ENCODE data around the gene BCL7B. TPM values are rescaled to one million over a fixed set of nuclear protein-coding genes. Genes with fewer than 3 reads are reported as not detected.

Gene BCL7B
- total and polyA plus RNA-seq, 2 of the 4 experiments (the other 2 are of a cell fraction), result 7.2 to 51.3 TPM

DNA sequence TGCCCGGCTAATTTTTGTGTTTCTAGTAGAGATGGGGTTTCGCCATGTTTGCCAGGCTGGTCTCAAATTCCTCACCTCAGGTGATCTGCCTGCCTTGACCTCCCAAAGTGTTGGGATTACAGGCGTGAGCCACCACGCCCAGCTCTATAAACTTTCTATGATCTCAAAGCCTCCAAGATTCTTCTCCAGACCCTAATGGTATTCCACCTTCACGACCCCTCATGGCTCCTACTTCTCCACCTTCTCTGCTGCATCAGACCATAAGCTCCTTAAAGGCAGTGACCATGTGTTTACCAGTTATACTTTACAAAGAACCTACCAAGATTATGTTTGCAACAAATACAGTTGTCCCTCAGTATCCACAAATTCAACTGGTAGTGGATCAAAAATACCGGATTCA lies 25.3 kb downstream of the BCL7B start:
- no peak overlapping the region for H2AFZ ChIP-seq (replicated peaks; ENCODE audit: low read length, poor library complexity)
- H3K36me3 ChIP-seq (ENCODE audit: control insufficient read depth, insufficient read depth, low read length), result peaks cover 20% of the 10 kb centered on the region
- no peak overlapping the region for H2AK5ac ChIP-seq (ENCODE audit: low read depth, low read length)
- no peak overlapping the region for H3K4me3 ChIP-seq (ENCODE audit: insufficient read depth, low read depth, low read length)
- 100% methylated on average over 2 of the region's 6 CpGs; no CpG with 5 or more reads in 1 of the 2 experiments for WGBS, 2 experiments (ENCODE audit: extremely low coverage in 2 of 2, insufficient read length in 1 of 2)
- no peaks in the 10 kb centered on the region for H3K27me3 ChIP-seq (ENCODE audit: control insufficient read depth, insufficient read depth, low read length)
- ChIA-PET CTCF (no interaction called here), POLR2A (ENCODE audit: unreplicated experiment) (no interaction called here)
- H3K9ac ChIP-seq (ENCODE audit: low read depth, low read length), result no peak overlapping the region
- ATAC-seq (ENCODE audit: low read depth), result no peak
- H3K4me1 ChIP-seq (ENCODE audit: control insufficient read depth, insufficient read depth, low read length), result no peaks in the 10 kb centered on the region
- no peak overlapping the region for H2AK9ac ChIP-seq (replicated peaks; ENCODE audit: low read depth, low read length, poor library complexity)
- H3K23ac ChIP-seq (ENCODE audit: low read depth, low read length), result no peak overlapping the region
- H2BK5ac ChIP-seq (ENCODE audit: low read depth, low read length, poor library complexity, severe bottlenecking), result no peak overlapping the region
- intact Hi-C loops (cut with micrococcal nuclease) (no loop called here), in situ Hi-C loops (cut with MboI; ENCODE audit: low sequenced_read_pairs) (no loop called here), dilution Hi-C loops (cut with HindIII; ENCODE audit: low sequenced_read_pairs, unreplicated experiment) (no loop called here)
- H3K9me3 ChIP-seq (ENCODE audit: control insufficient read depth, insufficient read depth, low read length), result no peaks in the 10 kb centered on the region
- no peak overlapping the region for H4K5ac ChIP-seq (ENCODE audit: low read depth, low read length)
- H3K27ac ChIP-seq (ENCODE audit: insufficient read depth, low read length), result no peak overlapping the region
- H4K8ac ChIP-seq (ENCODE audit: low read depth in 2 of 2, low read length in 2 of 2), result no peak overlapping the region
- H3K14ac ChIP-seq (replicated peaks; ENCODE audit: low read depth, low read length), result no peak overlapping the region
- TF ChIP-seq MAFK (IDR thresholded peaks at IDR 0.05; ENCODE audit: low read depth, low read length) (no peak), POLR2A (IDR thresholded peaks at IDR 0.05; ENCODE audit: low read depth, low read length) (no peak), CHD1 (IDR thresholded peaks at IDR 0.05; ENCODE audit: low read depth, low read length) (no peak), BHLHE40 (IDR thresholded peaks at IDR 0.05; ENCODE audit: low read depth, low read length) (no peak), CTCF (conservative IDR thresholded peaks at IDR 0.05; ENCODE audit: low read depth, low read length) (no peak), MXI1 (IDR thresholded peaks at IDR 0.05; ENCODE audit: borderline replicate concordance, low read depth, low read length) (no peak), FOS (IDR thresholded peaks at IDR 0.05; ENCODE audit: low read depth, low read length) (no peak), MAZ (IDR thresholded peaks at IDR 0.05; ENCODE audit: borderline replicate concordance, low read depth, low read length) (no peak), RFX5 (IDR thresholded peaks at IDR 0.05; ENCODE audit: low read depth, low read length) (no peak), SMC3 (IDR thresholded peaks at IDR 0.05; ENCODE audit: low read depth, low read length) (no peak), CEBPB (IDR thresholded peaks at IDR 0.05; ENCODE audit: low read depth, low read length) (no peak), RCOR1 (IDR thresholded peaks at IDR 0.05; ENCODE audit: insufficient replicate concordance, low read length) (no peak), RAD21 (IDR thresholded peaks at IDR 0.05; ENCODE audit: low read length) (no peak), NFE2L2 (IDR thresholded peaks at IDR 0.05; ENCODE audit: low read depth, low read length) (no peak)
- TF ChIP-seq, protein P1, sequence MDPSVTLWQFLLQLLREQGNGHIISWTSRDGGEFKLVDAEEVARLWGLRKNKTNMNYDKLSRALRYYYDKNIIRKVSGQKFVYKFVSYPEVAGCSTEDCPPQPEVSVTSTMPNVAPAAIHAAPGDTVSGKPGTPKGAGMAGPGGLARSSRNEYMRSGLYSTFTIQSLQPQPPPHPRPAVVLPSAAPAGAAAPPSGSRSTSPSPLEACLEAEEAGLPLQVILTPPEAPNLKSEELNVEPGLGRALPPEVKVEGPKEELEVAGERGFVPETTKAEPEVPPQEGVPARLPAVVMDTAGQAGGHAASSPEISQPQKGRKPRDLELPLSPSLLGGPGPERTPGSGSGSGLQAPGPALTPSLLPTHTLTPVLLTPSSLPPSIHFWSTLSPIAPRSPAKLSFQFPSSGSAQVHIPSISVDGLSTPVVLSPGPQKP (IDR thresholded peaks at IDR 0.05; ENCODE audit: borderline replicate concordance, low read depth, low read length), result no peak
- TF ChIP-seq, protein P2, sequence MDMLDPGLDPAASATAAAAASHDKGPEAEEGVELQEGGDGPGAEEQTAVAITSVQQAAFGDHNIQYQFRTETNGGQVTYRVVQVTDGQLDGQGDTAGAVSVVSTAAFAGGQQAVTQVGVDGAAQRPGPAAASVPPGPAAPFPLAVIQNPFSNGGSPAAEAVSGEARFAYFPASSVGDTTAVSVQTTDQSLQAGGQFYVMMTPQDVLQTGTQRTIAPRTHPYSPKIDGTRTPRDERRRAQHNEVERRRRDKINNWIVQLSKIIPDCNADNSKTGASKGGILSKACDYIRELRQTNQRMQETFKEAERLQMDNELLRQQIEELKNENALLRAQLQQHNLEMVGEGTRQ (IDR thresholded peaks at IDR 0.05; ENCODE audit: low read depth, low read length), result no peak
- H4K91ac ChIP-seq (ENCODE audit: insufficient read depth, low read depth, low read length), result no peak overlapping the region
- no peak overlapping the region for H3K4me2 ChIP-seq (ENCODE audit: low read depth, low read length)
- H2BK120ac ChIP-seq (ENCODE audit: low read depth, low read length), result no peak overlapping the region
- no peak for DNase-seq
- no peak overlapping the region for H2BK15ac ChIP-seq (ENCODE audit: low read depth, low read length)
- H3K9me1 ChIP-seq (ENCODE audit: insufficient read depth, low read length), result peaks cover 6% of the 10 kb centered on the region; the same call in 1 of the 2 replicates
- H3K4ac ChIP-seq (ENCODE audit: low read depth, low read length), result no peak overlapping the region
- no TSS peak for BruUV-seq (replicated peaks)
- no peak overlapping the region for H3K56ac ChIP-seq (ENCODE audit: extremely low read depth, insufficient read depth, low read length)
- H2BK20ac ChIP-seq (ENCODE audit: low read depth, low read length), result no peak overlapping the region
- no peak overlapping the region for H3K18ac ChIP-seq (ENCODE audit: low read depth, low read length)
- H4K20me1 ChIP-seq (ENCODE audit: insufficient read depth, low read length), result no peaks in the 10 kb centered on the region
- H3K79me1 ChIP-seq (ENCODE audit: low read depth in 1 of 2, low read length in 2 of 2), result 0 out of 4 replicates have a peak, but pooled peaks cover 0 to 11% of the 10 kb centered on the region in 2 experiments
